Right forelimb (tissue), 1 donor: ENCODE results near the gene PLEKHG2.

Experiments used
- DNase-seq: peaks from one replicate; pipeline ENCODE4 v3.0.0-alpha.2; 2018

Gene PLEKHG2

DNA sequence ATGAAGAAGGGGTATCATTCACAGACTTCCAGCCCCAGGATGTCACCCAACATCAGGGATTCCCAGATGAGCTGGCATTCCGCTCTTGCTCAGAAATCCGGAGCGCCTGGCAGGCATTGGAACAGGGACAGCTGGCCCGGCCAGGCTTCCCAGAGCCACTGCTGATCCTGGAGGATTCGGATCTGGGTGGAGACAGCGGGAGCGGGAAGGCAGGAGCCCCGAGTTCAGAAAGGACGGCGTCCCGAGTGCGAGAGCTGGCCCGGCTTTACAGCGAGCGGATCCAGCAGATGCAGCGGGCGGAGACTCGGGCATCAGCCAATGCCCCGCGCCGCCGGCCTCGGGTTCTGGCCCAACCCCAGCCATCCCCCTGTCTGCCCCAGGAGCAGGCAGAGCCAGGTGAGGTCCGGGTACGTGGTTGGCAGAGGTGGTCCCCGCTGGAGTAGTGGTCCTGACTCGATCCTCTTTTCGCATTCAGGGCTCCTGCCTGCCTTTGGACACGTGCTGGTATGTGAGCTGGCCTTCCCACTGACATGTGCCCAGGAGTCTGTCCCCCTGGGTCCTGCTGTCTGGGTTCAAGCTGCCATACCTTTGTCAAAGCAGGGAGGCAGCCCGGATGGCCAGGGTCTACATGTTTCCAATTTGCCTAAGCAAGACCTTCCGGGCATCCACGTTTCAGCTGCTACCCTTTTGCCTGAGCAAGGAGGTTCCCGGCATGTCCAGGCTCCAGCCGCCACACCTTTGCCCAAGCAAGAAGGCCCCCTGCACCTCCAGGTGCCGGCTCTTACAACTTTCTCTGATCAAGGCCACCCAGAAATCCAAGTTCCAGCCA is 11.0 kb downstream of the PLEKHG2 start:
- no peak for DNase-seq

DNA sequence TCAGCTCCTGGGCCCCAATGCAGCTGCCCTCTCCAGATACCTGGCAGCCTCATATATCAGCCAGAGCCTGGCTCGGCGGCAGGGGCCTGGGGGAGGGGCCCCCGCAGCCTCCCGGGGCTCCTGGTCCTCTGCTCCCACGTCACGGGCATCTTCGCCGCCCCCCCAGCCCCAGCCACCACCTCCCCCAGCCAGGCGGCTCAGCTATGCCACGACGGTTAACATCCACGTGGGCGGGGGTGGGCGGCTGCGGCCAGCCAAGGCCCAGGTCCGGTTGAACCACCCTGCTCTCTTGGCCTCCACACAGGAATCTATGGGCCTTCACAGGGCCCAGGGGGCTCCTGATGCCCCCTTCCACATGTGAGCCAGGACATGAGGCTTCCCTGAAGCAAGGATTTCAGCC is 12.5 kb downstream of the PLEKHG2 start:
- no peak for DNase-seq

DNA sequence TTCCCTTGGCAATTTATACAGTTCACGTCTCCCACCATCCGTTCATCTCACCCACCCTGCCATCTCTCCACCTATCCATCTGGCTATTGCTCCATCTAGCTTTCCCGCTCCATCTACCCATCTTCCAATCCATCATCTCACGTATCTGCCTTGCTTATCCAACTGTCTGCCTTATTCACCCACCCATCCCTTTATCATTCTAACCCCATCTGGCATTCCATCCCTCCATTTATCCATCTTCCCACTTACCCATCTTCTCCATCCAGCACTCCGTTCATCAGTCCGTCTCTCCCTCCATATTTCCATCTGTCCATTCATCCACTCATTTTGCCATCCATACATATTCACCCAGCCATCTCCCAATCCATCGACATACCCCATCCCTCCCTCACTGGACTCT is 13.3 kb downstream of the PLEKHG2 start:
- no peak for DNase-seq

DNA sequence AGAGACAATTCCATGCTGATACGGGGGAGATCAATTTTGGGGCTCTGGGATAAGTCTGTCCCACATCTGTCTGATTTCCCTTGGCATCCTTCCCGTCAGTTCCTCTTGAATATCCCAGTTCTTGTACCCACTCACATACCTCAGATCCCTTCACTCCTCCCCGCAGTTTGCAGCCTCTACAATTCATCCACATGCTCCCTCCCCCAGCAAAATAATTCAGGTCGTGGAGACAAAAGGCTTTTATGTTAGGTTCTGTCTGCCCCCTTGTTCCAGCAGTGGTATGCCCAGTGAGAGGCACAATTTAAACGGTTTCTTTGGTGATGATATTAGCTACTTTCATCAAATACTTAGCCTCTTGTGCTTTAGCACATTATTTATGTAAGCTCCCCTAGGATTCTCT is 13.7 kb downstream of the PLEKHG2 start:
- DNase-seq = no peak

DNA sequence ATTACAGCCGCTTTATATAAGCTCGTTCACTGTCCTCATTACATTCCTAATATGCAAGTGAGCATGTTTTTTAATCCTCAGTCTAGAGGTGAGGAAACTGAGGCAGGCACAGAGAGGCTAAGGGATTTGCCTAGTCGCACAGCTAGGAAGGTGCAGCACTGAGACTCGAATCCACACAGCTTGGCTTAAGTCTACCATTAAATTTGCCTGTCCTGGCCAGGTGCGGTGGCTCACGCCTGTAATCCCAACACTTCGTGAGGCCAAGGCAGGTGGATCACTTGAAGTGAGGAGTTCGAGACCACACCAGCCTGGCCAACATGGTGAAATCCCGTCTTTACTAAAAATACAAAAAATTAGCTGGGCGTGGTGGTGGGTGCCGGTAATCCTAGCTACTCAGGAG is 15.2 kb downstream of the PLEKHG2 start:
- no peak for DNase-seq

DNA sequence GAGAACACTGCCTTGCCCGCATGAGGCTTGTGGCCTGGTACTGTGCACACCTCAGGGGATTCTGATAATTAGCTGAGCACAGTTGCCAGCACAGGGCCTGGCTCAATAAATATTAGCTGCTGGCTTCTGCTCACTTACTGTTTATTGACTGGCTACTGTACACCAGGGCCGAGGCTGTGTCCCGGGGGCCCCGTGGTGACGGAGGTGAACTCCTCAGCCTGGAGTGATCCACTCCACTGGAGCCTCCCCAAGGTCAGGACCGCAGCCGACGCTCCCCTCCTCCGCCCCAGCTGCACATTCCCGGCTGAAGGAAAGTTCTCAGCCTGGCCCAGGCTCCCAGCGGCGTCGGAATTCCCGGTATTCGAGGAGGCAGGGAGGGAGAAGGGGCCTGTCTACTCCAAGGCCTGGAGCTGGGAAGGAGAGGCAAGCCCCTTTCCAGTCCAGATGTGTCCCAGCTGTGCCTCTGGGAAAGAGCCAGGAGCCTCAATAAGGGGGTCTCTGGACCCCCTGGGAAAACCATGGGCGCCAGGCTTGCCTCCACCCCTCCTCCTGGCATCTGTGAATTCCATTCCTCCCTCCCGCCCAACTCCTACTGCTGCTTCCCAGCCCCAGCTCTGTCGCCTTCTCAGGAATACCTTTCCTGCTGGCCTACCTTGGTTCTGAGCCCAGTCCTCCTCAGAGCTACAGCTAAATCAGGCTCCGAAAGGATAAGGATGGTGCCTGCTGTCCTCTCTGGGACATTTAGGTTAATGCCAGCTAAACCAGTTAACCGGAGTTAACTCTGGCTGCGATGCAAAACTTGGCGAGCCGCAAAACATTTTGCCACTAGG is 16.0 kb downstream of the PLEKHG2 start:
- peak; percentile 91 for DNase-seq

DNA sequence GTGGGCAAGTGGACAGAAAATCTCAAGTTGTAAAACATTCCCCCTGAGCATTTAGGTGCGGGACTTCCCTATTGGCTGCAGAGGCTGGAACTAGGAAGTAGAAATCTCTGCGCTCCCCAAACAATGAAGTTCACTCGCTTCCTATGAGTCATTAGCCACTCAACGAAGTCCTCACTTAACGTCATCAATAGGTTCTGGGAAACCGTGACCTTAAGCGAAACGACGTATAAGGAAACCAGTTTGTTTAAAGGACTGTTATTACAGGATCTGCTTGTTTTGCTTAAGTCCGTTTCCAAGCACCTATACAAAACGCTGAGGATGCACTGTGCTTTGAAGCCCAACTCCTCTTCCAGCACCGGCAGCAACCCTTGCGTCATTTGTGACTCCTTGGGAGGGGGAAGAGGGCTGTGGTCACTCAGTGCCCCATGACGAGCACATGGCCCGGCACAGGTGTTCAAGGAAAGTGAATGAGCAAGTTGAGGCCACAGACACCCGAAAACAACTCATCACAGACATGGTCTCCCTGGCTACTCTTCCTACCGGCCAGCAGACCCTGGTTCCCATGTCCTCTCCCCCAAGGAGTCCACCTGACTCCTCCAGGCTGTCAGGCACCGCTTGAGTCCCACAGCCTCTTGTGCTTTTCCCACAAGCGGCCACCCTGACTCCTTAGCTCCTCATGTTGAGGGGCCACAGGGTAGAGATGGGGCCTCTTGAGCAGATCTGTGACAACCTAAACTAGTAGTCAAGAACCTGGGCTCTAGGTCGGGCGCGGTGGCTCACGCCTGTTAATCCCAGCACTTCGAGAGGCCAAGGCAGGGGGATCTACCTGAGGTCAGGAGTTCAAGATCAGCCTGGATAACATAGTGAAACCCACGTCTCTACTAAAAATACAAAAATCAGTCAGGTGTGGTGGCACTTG is 18.5 kb downstream of the PLEKHG2 start:
- no peak for DNase-seq

DNA sequence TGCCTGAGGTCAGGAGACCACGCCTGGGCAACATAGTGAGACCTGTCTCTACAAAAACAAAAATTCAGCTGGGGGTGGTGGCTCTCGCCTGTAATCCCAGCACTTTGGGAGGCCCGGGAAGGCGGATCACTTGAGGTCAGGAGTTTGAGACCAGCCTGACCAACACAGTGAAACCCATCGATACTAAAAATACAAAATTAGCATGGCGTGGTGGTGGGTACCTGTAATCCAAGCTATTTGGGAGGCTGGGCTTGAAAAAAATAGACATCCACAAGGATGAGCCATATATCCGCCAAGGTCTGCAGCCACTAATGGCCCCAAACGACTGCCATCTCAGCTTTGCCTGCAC is 20.2 kb downstream of the PLEKHG2 start:
- no peak for DNase-seq

DNA sequence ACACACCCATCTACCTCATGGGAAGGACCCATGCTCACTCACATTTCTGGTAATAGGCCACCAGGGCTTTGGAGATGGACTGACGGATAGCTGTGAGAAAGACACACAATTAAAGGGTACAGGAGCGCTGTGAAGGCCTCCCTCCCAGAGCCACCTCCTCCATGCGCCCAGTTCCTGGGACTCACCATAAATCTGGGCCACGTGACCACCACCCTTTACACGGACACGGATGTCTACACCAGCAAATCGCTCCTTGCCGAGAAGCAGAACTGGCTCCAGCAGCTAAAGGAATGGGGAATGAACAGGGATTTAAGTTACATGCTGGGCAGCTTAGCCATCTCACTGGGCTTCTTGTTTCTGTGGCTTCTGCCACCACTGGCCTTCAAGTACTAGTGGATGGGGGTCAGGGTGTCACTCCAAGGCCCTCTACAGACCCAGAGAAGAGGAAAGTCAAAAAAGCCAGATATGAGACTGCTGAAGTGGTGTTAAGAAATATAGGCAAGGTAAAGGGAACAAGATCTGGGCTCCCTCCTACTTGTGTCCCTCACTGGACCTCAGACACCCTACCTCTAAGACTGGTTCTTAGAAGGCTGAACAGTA is 21.1 kb downstream of the PLEKHG2 start:
- DNase-seq = no peak

DNA sequence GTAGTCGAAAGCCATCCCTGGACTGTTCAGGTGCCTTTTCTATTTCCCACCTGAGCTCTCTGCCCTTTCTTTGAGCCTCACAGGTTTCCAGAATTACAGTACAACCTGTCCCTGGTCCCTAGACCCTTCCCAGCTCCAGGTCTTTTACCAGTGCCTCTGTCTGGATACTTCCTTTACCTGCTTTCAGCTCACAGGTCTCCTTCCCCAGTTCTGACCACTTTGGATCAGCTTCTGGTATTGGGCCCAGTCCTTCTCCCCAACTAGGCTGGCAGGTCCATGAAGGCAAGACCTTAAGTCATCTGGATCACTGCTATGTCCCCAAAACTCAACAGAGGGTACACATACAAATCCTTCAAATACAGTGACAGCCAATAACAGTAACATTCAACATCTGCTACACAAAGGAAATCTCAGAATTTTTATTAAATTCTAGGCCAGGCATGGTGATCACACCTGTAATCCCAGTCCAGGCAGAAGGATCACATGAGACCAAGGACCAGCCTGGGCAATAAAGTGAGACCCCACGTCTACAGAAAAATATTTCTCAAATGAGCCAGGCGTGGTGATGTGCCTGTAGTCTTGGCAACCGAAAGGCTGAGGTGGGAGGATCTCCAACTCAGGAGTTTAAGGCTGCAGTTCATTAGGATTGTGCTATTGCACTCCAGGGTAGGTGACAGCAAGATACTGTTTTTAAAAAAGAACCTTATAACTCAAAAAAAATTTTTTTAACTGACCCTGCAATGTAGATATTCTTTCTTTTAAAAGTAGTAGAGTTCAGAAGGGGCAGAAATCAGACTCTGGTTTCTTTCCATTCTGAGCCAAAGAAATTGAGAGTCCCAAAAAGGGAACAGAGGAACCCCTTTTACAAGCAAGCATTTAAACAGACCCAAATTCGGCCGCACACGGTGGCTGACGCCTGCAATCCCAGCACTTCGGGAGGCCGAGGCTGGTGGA is 21.9 kb downstream of the PLEKHG2 start:
- no peak for DNase-seq

DNA sequence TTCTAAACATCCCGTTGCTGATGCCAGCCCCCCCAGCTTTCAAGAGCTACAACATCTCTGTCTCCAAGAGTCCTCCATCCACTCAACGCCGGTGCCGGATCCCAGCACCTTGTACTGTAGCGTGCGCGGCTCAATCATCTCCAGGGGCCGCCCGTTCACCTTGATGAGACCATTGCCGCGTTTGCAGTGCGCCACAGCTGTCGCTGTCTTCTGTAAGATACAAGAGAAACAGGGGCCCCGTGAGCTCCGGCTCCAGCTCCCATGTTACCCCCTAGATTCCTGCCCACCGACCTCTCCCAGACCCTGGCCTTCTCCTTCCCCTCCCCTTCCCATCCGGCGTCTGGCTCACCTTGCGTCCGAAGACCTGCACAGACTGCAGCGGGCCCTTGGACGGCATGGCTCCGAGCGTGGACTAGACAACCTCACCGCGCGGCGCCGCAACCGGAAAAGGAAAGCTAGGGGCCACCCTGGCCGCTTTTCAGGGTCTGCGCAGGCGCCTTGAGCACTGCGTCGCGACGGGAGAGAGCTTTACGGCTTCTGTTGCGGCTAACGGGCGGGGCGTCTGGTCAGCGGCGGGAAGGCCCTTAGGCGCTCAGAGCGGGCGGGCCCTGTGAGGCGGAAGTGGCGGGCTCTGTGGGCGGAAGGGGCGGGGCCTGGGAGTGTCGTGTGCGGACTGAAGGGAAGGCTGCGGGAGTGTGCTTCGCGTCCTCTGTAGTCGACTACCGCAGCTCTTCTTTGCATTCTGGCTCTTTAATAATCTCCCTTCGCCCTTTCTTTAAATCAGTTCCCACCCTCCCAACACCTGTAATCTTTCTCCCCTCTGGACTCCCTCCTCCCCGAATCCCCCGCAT is 23.3 kb downstream of the PLEKHG2 start, which contains the start of gene RPS16:
Gene RPS16, minus strand, starts transcription at position 451 of the 851 bp plus-strand sequence. Its CDS starts 54 bp downstream, at position 397.
- DNase-seq = peak; percentile 98

DNA sequence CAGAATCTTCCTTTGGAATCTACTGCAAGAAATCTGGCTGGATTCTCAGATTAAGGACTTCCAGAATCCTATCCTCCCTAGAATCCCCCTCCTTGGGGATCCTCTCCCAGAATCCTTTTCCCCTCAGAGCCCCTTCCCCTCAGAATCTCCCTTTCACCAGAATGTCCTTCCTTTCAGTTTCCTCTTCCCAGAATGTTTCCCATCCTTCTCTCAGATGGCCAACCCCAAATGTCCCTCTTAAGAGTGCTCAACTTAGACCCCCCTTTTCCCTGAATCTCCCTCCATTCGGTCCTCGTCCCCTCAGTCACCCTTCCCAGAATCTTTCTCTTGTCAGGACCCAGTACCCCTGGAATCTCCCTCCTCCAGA is 23.9 kb downstream of the PLEKHG2 start:
- no peak for DNase-seq

DNA sequence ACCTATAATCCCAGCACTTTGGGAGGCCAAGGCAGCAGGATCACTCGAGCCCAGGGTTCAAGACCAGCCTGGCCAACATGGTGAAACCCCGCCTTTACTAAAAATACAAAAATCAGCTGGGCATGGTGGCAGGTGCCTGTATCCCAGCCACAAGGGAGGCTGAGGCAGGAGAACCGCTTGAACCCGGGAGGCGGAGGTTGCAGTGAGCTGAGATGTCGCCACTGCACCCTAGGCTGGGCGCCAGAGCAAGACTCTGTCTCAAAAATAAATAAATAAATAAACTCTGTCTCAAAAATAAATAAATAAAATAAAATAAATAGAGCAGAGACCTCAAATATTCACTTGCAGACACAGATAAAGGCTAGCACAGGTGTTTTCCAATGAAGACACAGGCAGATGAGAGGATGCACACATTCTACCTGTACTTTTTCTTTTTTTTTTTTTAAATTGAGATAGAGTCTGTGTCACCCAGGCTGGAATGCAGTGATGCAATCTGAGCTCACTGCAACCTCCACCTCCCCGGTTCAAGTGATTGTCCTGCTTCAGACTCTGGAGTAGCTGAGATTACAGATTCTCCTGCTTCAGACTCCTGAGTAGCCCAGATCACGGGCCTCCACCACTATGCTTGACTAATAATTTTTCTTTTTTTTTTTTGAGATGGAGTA is 25.9 kb downstream of the PLEKHG2 start:
- no peak for DNase-seq

DNA sequence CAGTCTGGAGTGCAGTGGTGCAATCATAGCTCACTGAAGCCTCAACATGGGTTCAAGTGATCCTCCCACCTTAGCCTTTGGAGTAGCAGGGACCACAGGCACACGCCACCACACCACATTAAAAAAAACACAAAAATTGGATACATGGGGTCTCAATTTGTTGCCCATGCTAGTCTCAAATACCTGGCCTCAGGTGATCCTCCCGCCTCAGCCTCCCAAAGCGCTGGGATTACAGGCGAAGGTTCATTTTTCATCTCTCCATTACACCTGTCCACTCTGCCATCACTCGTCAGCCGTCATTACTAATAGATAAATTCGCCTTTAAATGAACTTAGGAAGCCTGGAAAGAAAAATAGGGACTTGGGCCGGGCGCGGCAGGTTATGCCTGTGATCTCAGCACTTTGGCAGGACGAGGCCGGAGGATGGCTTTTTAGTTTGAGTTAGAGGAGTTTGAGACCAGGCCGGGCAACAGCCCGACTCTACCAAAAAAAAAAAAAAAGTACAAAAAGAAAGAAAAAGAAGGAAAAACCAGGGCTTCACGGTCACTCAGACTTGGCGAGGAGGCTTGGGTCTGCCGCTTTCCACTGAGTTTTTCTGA is 32.2 kb downstream of the PLEKHG2 start:
- no peak for DNase-seq

DNA sequence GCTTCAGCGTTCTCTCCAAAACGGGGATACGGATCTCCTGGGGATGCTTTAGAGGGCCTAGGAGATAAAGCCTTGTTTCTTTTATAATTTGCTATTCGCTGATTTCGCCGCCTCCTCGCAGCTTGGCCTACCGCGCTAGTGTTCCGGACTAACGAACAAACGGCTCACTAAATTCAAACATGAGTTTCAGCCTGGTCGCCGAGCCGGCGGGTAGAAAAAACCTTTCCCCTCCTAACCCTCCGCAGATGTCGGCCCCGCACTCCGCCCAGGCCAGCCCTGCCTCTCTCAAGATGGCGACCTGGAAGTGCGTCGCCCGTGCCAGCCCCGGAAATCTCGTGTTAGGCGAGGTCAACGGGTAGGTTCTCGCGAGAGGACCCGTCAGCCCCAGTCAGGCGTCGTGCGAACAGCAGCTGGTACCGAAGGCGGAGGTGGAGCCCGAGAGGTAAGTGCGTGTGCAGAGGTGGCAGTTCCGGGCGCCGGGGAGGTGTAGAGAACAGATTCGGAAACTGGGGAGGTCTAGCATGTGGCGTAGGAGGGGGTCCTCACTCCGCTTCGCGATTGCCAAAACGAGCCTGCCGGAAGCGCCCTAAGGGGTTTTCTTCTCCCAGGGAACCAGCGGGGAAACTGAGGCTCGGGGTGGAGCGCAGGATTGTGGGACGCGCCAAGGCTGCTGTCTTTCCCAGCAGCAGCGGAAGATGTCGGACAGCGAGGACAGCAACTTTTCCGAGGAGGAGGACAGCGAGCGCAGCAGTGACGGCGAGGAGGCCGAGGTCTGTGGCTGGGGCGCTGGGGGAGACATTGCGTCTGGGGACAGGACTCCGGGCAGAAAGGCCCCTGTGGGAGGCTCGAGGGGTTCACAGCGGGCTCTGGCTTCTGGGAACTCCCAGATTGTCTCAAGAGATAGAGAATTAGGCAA is 33.0 kb downstream of the PLEKHG2 start, which contains the start of gene SUPT5H:
Gene SUPT5H, plus strand, starts transcription at position 387 of the 916 bp plus-strand sequence. Its CDS starts 309 bp downstream, at position 696.
- peak; percentile 97 for DNase-seq

DNA sequence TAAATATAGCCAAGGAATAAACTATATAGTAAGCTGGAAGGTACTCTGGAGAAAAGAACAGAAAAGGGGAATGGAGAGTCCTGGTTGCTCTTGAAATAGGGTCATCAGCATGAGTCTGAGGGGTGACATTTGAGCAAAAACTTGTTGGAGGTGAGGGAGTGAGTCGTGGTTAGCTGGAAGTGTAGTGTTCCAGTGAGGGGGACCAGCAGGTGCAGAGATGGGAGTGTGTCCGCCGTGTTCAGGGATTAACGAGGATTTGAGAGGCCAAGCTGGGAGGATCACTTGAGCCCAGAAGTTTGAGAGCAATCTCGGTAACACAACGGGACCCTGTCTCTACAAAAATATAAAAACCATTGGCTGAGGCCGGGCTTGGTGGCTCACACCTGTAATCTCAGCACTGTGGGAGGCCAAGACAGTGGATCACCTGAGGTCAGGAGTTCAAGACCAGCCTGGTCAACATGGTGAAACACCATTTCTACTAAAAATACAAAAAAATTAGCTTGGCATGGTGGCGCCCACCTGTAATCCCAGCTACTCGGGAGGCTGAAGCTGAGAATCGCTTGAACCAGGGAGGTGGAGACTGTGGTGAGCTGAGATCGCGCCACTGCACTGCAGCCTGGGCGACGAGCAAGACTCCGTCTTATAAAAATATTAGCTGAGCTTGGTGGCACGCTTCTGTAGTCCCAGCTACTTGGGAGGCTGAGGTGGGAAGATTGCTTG is 34.1 kb downstream of the PLEKHG2 start:
- DNase-seq = no peak

DNA sequence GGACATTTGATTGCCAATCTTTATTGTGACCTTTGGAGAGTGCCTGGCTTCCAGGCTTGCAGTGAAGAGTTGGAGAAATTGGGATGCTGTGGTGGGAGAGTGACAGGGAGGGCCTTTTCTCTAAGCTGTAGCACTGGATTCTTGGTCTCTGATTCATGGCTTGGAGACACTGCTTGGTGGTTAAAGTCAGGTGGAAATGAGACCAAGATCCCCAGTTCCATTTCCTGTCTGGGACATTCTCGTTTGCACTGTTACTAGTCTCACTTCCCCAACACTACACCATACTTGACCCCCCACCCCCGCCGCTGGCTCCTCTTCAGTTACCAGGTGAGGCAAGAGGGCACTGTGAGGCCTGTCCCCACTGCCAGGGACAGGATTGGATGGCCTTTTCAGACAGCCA is 35.8 kb downstream of the PLEKHG2 start:
- DNase-seq = no peak
